ENCODE data around the gene DENND5A.
"Not testable (repeated sequence)": the region's sequence is repeated elsewhere in the genome, so short reads cannot be mapped to it uniquely, and the experiment has no call there.

The DENND5A gene

GRCh38 chr11:9172389-9172788 is 92.8 kb downstream of the DENND5A start:
- DNase-seq: no peak

GRCh38 chr11:9170450-9170849 is 94.7 kb downstream of the DENND5A start:
- no peak for DNase-seq

- DNase-seq: no peak
Observed at GRCh38 chr11:9169595-9170295, 95.4 kb downstream of the DENND5A start.

GRCh38 chr11:9161991-9162390 is 103.2 kb downstream of the DENND5A start:
- not testable (repeated sequence) for DNase-seq

- DNase-seq: no peak
Observed at GRCh38 chr11:9160166-9160565, 105.0 kb downstream of the DENND5A start.

- no peak for DNase-seq
Observed at GRCh38 chr11:9158898-9159391, 106.2 kb downstream of the DENND5A start.

GRCh38 chr11:9155930-9156329 is 109.2 kb downstream of the DENND5A start:
- no peak for DNase-seq

GRCh38 chr11:9153651-9154050 is 111.5 kb downstream of the DENND5A start:
- no peak for DNase-seq

GRCh38 chr11:9151631-9152030 is 113.5 kb downstream of the DENND5A start:
- no peak for DNase-seq

GRCh38 chr11:9150926-9151325 is 114.2 kb downstream of the DENND5A start:
- DNase-seq: no peak

GRCh38 chr11:9150501-9150900 is 114.6 kb downstream of the DENND5A start:
- DNase-seq: no peak

GRCh38 chr11:9148727-9149126 is 116.4 kb downstream of the DENND5A start:
- DNase-seq: no peak

- DNase-seq: no peak
Observed at GRCh38 chr11:9148035-9148434, 117.1 kb downstream of the DENND5A start.

GRCh38 chr11:9146477-9146876 is 118.7 kb downstream of the DENND5A start:
- no peak for DNase-seq

- no peak for DNase-seq
Observed at GRCh38 chr11:9145283-9145682, 119.9 kb downstream of the DENND5A start.

GRCh38 chr11:9144828-9145227 is 120.3 kb downstream of the DENND5A start:
- DNase-seq: no peak

- no peak for DNase-seq
Observed at GRCh38 chr11:9143721-9144120, 121.4 kb downstream of the DENND5A start.

- DNase-seq: no peak
Observed at GRCh38 chr11:9142732-9143131, 122.4 kb downstream of the DENND5A start.

- DNase-seq: no peak
Observed at GRCh38 chr11:9141186-9141585, 124.0 kb downstream of the DENND5A start.

- no peak for DNase-seq
Observed at GRCh38 chr11:9139628-9140357, 125.4 kb downstream of the DENND5A start.

- peak; percentile 10 for DNase-seq
Observed at GRCh38 chr11:9138612-9139579, 126.3 kb downstream of the DENND5A start.

GRCh38 chr11:9138133-9138453 is 127.1 kb downstream of the DENND5A start:
- DNase-seq: peak; percentile 55

Data from NCI-H510A (cell line).